ENCODE data around the gene IGFBP1. TPM values are rescaled to one million over a fixed set of nuclear protein-coding genes. Genes with fewer than 3 reads are reported as not detected.

The IGFBP1 gene
- total and polyA plus RNA-seq, 2 of the 13 experiments (the other 11 are each of a cell fraction or from before 2014, with no cell fraction given), result 5.4 to 885 TPM

DNA sequence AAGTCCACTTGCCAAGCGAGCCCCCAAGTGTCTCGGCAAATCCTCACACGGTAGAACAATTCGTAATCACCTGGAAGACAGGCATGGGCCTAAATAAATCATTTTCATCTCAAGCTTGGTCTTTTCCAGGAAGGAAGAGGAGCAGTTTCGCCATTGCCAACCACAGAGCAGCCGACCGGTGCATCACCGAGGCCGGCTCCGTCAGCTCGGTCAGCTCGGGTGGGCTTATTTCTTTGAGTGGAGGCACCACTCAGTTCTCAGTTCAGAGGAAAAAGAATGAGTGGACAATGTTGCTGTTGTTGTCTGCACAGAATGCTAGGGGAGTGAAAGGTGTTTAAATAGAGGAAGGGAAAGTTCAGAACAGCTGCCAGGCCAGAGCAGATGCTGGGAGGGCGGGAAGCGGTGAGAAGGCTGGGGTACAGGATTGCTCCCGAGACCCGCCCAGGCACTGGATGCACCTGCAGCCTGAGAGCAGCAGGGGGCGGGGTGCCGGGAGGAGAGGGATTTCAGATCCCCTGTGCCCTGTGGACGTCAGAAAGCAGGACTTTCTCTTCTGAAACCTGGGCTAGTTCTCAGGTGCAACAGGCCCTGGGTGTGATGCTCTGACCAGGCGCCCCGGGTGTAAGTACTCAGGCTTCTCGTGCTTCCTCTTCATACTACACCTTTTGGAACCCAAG lies 50.5 kb downstream of the IGFBP1 start:
- no TSS peak for BruUV-seq (replicated peaks)
- no peaks in the 10 kb centered on the region for H4K20me1 ChIP-seq (ENCODE audit: insufficient read depth, low read length)
- DNase-seq (ENCODE audit: low spot score), result peak; percentile 44
- FAIRE-seq, result no peak
- peak overlapping the region; percentile 43 for H3K4me2 ChIP-seq (ENCODE audit: low read depth, low read length)
- no peak overlapping the region; the same call in 1 of the 2 replicates for H3K9ac ChIP-seq (ENCODE audit: insufficient read depth, low read depth, low read length)
- intact Hi-C loops (cut with micrococcal nuclease; ENCODE audit: unreplicated experiment) (loop anchor here (1.0 to 2.0 kb wide), 3 partner anchors 114 to 414 kb away; no protein-coding TSS in a partner anchor), in situ Hi-C loops (cut with HindIII; ENCODE audit: extremely low pct_ligation_motif_present, low pct_unique_long_range_greater_than_20kb) (loop anchor here (25.0 kb wide), 1 partner anchor 174 kb away; no protein-coding TSS in a partner anchor)
- H3K4me3 ChIP-seq (replicated peaks in 1 of 3; ENCODE audit: insufficient read depth in 1 of 3, low read depth in 2 of 3, low read length in 3 of 3), result peak overlapping the region in 1 of 3 experiments; percentile 26; a peak in 1 of 6 replicates
- peaks cover 1 to 3% of the 10 kb centered on the region in 2 experiments; a peak in 2 of 5 replicates for H3K27me3 ChIP-seq (ENCODE audit: control insufficient read depth in 1 of 2, insufficient read depth in 2 of 2, low read length in 2 of 2)
- H3K36me3 ChIP-seq (replicated peaks in 1 of 2; ENCODE audit: control insufficient read depth in 1 of 2, insufficient read depth in 2 of 2, low read length in 2 of 2), result no peaks in the 10 kb centered on the region
- 46% methylated on average over 20 of the region's 22 CpGs for WGBS (ENCODE audit: low lambda C conversion rate)
- peak; percentile 99 for ATAC-seq
- H3K9me3 ChIP-seq (ENCODE audit: low read length), result no peaks in the 10 kb centered on the region
- ChIA-PET POLR2A (interaction anchor here (1.0 kb wide), 1 partner anchor 34 kb away, joined by 5 read pairs; no protein-coding TSS in a partner anchor), CTCF (ENCODE audit: low intra/inter-chr PET ratio, low total read pairs) (interaction anchor here (0.8 to 1.5 kb wide), 2 partner anchors 15 to 413 kb away, joined by 3 to 9 read pairs; no protein-coding TSS in a partner anchor)
- H3K79me2 ChIP-seq (ENCODE audit: insufficient read depth, low read length), result no peaks in the 10 kb centered on the region
- H3K4me1 ChIP-seq (ENCODE audit: insufficient read depth, low read length), result peaks cover 21% of the 10 kb centered on the region; the same call in 1 of the 2 replicates
- no peak overlapping the region for H3K27ac ChIP-seq (ENCODE audit: extremely low read length, insufficient read depth, low read length)
- no peak overlapping the region for H2AFZ ChIP-seq (ENCODE audit: low read length)
- TF ChIP-seq KDM2A (CRISPR knock-in tag; IDR thresholded peaks at IDR 0.05; ENCODE audit: borderline replicate concordance, low read depth) (peak; percentile 84), ZNF12 (CRISPR knock-in tag; IDR thresholded peaks at IDR 0.05) (no peak), GTF3A (CRISPR knock-in tag; conservative IDR thresholded peaks at IDR 0.05) (no peak), ZNF431 (CRISPR knock-in tag; IDR thresholded peaks at IDR 0.05; ENCODE audit: borderline replicate concordance, low read depth) (no peak), KDM1A (CRISPR knock-in tag; IDR thresholded peaks at IDR 0.05) (no peak), ZNF124 (CRISPR knock-in tag; IDR thresholded peaks at IDR 0.05) (no peak), ZNF747 (CRISPR knock-in tag; IDR thresholded peaks at IDR 0.05; ENCODE audit: borderline replicate concordance) (no peak), XRCC5 (optimal IDR thresholded peaks at IDR 0.05; ENCODE audit: low read length) (peak; percentile 43), SETDB1 (CRISPR knock-in tag; IDR thresholded peaks at IDR 0.05; ENCODE audit: borderline replicate concordance) (no peak), ZNF619 (CRISPR knock-in tag; IDR thresholded peaks at IDR 0.05) (no peak), ZNF317 (CRISPR knock-in tag; IDR thresholded peaks at IDR 0.05) (no peak), SMC3 (IDR thresholded peaks at IDR 0.05; ENCODE audit: low read length) (peak; percentile 68), GATA4 (IDR thresholded peaks at IDR 0.05; ENCODE audit: borderline replicate concordance, low read depth) (no peak), DNMT1 (CRISPR knock-in tag; IDR thresholded peaks at IDR 0.05) (no peak), ZNF709 (CRISPR knock-in tag; IDR thresholded peaks at IDR 0.05) (no peak)
- TF ChIP-seq, protein P1, sequence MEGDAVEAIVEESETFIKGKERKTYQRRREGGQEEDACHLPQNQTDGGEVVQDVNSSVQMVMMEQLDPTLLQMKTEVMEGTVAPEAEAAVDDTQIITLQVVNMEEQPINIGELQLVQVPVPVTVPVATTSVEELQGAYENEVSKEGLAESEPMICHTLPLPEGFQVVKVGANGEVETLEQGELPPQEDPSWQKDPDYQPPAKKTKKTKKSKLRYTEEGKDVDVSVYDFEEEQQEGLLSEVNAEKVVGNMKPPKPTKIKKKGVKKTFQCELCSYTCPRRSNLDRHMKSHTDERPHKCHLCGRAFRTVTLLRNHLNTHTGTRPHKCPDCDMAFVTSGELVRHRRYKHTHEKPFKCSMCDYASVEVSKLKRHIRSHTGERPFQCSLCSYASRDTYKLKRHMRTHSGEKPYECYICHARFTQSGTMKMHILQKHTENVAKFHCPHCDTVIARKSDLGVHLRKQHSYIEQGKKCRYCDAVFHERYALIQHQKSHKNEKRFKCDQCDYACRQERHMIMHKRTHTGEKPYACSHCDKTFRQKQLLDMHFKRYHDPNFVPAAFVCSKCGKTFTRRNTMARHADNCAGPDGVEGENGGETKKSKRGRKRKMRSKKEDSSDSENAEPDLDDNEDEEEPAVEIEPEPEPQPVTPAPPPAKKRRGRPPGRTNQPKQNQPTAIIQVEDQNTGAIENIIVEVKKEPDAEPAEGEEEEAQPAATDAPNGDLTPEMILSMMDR (CRISPR knock-in tag; IDR thresholded peaks at IDR 0.05), result peak; percentile 82
- TF ChIP-seq, protein P2, sequence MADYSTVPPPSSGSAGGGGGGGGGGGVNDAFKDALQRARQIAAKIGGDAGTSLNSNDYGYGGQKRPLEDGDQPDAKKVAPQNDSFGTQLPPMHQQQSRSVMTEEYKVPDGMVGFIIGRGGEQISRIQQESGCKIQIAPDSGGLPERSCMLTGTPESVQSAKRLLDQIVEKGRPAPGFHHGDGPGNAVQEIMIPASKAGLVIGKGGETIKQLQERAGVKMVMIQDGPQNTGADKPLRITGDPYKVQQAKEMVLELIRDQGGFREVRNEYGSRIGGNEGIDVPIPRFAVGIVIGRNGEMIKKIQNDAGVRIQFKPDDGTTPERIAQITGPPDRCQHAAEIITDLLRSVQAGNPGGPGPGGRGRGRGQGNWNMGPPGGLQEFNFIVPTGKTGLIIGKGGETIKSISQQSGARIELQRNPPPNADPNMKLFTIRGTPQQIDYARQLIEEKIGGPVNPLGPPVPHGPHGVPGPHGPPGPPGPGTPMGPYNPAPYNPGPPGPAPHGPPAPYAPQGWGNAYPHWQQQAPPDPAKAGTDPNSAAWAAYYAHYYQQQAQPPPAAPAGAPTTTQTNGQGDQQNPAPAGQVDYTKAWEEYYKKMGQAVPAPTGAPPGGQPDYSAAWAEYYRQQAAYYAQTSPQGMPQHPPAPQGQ (CRISPR knock-in tag; IDR thresholded peaks at IDR 0.05; ENCODE audit: borderline replicate concordance), result no peak
- TF ChIP-seq, protein P3, sequence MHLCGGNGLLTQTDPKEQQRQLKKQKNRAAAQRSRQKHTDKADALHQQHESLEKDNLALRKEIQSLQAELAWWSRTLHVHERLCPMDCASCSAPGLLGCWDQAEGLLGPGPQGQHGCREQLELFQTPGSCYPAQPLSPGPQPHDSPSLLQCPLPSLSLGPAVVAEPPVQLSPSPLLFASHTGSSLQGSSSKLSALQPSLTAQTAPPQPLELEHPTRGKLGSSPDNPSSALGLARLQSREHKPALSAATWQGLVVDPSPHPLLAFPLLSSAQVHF (CRISPR knock-in tag; IDR thresholded peaks at IDR 0.05), result no peak
- TF ChIP-seq, protein P4, sequence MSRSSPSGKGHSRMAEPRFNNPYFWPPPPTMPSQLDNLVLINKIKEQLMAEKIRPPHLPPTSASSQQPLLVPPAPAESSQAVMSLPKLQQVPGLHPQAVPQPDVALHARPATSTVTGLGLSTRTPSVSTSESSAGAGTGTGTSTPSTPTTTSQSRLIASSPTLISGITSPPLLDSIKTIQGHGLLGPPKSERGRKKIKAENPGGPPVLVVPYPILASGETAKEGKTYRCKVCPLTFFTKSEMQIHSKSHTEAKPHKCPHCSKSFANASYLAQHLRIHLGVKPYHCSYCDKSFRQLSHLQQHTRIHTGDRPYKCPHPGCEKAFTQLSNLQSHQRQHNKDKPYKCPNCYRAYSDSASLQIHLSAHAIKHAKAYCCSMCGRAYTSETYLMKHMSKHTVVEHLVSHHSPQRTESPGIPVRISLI (CRISPR knock-in tag; IDR thresholded peaks at IDR 0.05; ENCODE audit: borderline replicate concordance), result no peak

Measured in HepG2 (cell line).